NCI-H2107 (cell line): ENCODE measurements around the gene UVRAG.
"Not testable (repeated sequence)": the region's sequence is repeated elsewhere in the genome, so short reads cannot be mapped to it uniquely, and the experiment has no call there.

Experiments used
- DNase-seq: peaks from one replicate; lab custom pipeline; 2025; lab: John Stamatoyannopoulos, UW

UVRAG gene

DNA sequence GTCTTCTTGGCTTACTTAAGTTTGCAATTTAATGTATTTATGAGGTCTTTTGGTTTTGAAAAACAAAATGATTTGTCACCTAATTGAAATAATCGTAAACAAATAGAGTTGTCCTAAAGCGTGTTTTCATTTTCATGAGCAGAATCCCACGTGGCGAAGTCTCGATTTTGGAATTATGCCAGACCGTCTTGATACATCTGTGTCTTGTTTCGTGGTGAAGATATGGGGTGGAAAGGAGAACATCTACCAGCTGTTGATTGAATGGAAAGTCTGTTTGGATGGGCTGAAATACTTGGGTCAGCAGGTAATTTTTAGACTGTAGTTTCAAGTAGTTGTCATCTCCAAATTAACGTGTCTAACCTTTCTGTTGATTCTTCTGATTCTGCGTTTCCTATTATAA is 64.7 kb downstream of the UVRAG start:
- no peak for DNase-seq

DNA sequence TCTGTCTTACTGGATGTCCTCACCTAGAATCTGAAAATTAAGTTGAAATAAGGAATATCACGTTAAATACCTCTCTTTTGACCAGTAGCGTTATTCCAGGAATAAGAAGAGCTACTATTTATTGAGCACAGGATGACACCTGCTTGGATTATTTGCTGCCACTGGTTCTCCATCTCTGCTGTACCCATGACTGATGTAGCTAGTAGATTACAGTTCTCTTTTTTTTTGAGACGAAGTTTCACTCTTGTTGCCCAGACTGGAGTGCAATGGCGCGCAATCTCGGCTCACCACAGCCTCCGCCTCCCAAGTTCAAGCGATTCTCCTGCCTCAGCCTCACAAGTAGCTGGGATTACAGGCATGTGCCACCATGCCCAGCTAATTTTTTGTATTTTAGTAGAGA is 65.3 kb downstream of the UVRAG start:
- DNase-seq, result not testable (repeated sequence)

DNA sequence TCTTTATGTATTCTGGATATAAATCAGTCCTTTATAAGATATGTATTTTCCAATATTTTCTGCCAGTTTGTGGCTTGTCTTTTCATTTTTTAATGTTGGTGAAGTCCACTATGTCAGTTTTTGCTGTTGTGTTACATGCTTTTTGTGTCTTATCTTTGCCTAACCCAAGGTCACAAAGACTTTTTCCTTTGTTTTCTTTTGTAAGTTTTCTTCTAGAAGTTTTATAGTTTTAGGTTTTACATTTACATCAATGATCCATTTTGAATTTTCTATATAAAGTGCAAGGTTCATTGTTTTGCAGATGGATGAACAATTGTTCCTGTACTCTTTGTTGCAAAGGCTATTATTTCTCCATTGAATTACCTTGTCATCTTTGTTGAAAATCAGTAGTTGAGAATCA is 69.3 kb downstream of the UVRAG start:
- DNase-seq, result no peak

DNA sequence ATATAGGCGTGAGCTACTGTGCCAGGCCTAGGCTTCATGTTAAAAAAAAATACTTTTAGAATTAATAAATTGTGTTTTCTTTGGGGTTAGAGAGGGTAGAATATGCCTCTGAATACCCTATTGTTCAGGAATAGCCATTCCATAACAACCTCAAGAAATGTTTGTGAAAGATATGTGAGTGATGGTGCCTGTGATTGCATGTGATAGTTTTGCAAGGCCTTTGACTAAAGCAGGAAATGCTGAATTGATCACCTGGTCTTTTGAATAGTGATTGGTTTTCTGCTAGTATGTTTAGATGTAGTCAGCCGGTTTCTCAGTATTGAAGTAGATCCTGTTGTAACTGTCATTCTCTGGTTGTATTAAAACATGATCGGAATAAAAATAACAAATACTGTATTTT is 73.4 kb downstream of the UVRAG start:
- no peak for DNase-seq

DNA sequence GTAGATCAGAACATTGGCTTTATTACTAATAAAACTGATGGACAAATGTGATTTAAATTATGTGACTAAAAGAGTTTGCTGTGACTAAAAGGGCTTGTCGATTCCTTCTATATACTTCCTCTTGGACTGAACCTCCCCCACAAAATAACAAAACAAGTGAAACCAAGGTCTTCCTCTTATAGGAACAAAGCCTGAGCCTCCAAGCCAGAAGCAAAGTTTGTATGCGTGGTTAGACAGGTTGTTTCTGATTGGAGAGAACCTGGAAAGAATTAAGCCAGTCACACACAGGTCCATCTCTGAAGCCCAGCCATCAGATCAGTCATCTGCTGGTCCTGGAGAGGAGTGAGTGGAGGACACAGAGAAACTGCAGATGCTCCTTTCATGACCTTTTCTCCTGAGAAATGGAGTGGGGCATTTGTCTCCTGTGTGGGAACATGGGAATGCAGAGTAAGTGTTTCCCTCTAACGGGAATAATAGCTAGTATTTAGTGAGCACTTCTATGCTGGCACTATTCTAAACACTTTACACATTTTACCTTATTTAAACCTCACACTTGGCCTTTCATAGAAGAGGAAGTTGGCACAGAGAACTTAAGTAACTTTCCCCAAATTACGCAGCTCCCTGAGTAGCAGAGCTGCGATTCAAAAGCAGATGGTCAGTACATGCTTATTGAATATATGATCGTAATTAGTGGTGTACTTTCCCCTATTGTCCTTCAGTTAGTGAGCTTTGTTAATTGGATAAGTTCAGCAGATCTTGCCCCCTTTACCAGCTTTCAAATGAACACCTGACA is 77.1 kb downstream of the UVRAG start:
- DNase-seq, result no peak

DNA sequence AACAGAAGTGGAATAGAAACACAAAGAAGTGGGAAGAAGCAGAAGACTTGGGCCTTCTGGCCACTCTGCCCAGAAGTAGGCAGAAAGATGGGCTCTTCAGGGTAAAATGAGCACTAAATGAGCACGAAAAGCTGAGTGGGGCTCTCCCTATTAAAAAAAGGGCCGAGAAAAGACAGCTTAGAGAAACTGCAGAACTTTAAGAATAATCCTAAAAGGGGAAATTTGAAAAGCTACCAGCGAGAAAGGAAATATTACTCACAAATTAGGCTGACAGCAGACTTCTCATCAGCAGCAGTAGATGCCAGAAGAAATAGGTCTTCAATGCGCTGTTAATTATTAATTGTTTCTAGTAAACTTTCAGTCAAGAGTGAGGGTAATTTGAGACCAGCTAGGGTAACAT is 78.2 kb downstream of the UVRAG start:
- no peak for DNase-seq

DNA sequence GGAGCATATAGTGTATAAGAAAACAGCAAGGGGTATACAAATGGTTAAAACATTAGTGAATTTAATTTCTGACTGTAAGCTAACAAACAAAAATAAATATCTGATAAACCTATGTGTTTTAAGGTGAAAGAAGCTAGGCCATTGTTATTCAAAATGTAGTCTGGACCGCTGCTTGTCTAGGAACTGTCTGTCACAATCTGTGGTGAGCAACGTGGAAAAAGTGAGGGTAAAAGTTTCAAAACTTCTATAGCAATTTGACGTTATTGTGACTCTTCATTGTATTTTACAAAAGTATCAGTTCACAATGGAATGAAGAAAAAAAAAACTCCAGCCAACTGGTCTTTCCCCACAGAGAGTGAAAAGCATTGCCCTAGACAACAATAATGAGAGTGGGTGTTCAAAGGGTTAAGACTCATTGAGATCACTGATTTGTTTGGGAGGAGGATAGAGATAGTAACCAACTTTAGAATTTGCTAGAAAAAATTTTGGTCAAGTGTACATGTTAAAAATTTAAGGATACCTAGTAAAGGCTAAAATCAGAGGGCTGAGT is 79.1 kb downstream of the UVRAG start:
- no peak for DNase-seq

DNA sequence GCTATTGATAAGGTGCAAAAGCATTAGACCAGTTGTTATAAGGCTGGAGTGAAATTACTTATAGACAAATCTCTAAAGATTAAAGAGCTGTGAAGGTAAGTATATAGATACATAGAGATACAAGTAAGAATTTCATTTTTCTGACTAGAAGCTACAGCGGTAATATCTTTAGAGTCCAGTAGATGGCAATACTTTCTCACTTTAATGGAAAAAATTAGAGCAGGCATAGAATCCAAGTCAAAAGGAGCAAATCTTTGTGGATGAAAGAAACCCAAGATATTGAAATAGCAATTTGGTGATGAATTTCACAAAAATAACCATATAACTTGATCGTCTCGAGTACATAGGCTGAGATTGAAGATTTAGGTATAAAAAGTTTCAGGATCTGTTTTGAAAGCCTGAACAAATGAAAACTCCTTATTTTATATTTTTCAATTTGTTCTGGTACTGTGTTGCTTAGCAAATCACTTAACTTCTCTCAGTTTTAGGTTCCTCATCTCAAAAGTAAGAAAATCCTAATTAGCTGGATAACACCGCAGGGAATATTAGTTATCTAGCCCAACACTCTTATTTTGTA is 81.9 kb downstream of the UVRAG start:
- no peak for DNase-seq

DNA sequence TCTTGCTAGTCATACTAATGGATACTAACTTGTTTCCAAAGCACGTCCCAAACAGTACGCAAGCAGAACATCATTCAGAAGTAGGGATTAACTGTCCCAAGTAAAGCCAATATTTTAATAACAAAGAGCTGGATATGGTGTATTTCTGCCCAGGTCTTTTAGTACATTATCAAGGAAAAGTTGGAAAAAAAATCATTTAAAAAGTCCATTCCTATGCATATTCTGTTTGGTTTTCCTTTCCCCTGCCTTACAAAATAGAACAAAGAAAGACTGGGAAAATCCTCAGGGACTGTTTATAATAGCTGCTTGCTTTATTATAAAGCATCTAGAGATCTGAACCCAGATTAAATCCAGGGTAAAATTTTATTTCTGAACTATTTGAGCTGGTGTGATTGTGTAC is 83.9 kb downstream of the UVRAG start:
- DNase-seq, result no peak

DNA sequence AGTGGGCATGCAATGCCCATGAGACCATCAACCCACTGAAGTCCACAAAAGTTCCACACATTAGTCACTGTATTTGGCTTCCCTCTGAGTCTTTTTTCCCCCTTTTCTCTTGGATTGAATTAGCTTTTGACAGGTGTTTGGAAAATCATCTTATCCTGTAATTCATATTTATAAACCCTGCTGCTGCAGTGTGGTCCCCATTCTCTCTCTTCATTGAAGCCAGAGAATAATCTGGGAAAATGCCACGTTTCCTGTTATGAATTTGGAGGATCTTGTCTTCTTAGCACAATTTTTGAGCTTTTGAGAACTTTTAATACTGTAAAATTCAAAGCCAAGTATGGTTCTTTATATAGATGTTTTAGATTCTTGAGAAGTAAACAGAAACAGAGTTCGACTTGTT is 84.8 kb downstream of the UVRAG start:
- no peak for DNase-seq

DNA sequence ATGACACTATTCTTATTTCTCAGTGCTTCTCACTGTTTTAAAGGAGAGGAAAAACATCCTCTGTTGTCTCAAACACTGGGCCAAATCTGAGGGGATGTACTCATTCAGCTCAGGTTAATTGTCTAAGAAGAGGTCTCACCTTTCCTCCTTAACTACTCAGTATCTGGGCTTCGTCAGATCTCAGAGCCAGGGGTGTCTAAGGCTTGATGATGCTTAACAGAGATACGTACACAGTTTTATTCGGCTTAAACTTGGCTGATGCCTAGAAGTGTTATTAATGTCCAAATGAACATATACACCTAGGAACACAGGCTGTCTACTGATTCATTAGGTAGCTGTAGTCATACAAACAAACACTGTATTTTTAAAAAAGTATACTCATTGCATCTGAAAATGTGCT is 85.8 kb downstream of the UVRAG start:
- DNase-seq, result no peak

DNA sequence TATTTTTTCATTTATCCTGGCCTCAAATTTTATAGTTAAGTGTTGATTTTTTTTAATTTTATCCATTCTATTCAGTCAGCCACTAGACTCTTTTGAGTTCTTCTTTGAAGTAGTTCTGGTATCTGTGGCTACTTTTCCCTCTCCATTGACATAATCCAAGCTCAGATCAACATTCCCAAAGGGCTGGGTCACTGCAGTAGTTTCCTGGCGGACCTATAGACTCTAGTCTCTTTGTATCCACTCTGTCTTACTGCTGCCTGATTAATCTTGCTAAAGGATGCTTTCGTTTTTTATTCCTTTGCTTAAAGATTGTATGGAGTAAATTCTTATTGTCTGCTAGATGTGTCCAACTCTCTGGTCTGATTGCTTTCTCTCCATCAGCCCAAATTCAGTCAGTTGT is 87.6 kb downstream of the UVRAG start:
- DNase-seq, result no peak

DNA sequence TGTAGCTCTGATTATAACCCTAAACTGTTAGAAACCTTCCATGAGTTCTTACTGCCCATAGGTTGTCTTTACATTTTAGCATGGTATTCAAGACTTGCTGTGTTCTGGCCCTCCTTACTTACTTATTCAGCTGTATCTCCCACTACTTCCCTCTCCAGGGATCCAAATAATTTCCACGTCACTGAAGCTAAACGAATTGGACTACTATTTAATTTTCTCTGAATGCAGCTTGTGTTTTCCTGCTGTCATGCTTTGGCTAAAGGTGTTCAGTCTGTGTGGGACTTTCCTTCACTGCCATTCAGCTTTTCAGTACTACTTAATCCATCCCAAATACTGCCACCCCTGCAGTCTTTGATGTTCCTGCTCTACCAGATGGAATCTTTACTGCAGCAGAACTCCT is 88.3 kb downstream of the UVRAG start:
- DNase-seq, result no peak

DNA sequence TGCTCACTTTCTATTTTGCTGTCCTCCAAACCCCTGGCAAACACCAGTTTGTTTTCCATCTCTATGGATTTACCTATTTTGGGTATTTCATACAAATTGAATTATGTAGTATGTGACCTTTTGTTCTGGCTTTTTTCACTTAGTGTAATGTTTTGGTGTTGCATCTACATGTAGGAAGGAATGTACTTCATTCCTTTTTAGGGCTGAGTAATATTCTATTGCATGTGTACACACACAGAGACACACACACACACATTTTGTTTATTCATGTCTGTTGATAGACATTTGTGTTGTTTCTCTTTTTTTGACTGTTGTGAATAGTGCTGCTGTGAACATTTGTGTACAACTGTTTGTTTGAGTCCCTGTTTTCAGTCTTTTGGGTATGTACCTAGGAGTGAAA is 90.4 kb downstream of the UVRAG start:
- no peak for DNase-seq

DNA sequence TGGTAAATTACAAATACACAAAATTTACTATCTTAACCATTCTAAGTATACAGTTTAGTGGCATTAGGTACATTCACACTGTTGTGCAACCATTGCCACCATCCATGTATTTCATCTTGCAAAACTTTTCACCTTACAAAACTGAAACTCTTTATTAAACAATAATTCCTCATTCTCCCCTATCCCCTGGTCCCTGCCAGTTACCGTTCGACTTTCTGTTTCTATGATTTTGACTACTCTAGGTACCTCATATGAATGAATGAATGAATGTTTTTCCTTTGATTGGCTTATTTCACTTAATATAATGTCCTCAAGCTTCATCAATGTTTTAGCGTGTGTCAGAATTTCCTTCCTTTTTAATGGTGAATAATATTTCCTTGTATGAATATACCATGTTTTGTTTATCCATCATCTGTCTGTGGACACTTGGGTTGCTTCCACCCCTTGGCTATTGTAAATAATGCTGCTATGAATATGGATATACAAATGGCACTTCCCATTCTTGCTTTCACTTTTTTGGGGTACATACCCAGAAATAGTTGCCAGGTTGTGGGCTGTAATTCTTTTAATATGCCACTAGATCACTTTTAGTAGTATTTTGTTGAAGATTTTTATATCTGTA is 93.0 kb downstream of the UVRAG start:
- no peak for DNase-seq

DNA sequence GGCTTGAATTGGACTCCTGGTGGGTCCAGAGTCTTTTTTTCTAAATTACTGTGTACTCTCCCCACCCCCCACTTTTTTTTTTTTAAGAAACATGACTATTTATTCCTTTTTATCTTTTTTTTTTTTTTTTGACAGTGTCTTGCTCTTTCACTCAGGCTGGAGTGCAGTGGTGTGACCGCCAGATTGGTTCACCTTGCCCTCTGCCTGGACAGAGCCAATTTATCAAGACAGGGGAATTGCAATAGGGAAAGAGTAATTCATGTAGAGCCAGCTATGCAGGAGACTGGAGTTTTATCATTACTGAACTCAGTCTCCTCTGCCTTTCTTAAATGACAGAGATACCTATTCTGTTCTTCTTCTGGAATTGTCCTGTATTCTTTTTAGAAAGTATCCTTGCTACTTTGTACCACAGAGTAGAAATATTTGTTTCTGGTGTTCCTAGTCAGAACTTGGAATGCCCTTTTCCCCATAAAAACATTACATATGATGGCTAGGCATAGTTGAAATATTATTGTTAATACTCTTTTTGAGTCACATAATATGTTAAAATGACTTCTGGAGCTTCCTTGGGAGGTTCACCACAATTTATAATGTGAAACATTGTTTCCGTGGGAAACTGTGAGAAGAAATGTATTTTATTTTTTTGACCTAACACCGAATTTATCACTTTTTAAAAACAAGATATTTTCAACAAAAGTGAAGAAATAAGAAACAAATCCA is 95.6 kb downstream of the UVRAG start:
- no peak for DNase-seq

DNA sequence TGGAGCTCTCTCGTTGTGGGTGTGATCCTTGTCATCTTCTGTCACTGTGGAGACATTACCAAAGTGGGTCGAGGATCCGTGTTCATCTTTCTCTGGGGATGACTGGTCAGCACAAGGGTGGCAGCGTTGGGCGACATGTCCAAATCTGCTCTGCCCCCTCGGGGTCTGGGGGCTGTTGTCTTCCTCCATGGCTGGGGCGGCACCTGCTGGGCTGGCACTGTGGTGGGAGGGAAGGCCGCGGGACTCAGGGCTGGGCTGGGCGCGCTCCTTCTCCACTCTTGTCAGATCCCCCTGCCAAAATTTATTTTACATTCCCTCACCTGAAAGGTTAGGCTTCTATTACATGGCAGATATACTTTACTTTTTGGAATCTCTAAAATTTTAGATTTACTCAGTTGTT is 96.4 kb downstream of the UVRAG start:
- DNase-seq, result no peak

DNA sequence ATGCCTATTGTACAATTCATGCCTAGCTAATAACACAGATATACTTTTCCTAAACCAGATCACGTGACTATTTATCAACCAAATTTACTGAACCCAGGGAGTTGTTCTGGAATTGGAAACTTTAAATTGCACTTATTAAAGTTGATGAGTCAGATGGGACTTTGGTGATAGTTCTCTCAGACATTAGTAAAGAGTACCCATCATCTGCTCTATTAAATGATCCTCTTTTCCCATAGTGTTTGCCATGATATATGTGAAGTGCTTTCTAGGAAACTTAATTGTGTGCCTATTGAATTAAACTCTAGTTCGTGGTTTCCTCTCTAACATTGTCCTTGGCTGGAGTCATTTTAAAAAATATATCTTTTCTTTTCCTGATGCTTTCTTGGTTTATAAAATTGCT is 99.0 kb downstream of the UVRAG start:
- DNase-seq, result no peak

DNA sequence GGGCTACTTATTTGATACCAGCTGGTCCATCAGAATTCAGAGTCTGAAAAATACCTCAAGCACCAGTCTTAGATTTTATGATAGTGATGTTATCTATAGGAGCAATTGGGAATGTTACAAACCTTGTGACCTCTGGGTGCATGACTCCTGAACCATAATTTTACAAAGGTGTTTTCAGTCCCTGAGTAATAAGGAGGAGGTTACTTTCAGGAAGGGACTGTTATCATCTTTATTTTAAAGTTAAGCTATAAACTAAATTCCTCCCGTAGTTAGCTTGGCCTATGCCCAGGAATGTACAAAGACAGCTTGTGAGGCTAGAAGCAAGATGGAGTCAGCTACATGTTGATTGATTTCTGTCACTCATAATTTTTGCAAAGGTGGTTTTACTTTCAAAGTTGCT is 101.9 kb downstream of the UVRAG start:
- DNase-seq, result no peak

DNA sequence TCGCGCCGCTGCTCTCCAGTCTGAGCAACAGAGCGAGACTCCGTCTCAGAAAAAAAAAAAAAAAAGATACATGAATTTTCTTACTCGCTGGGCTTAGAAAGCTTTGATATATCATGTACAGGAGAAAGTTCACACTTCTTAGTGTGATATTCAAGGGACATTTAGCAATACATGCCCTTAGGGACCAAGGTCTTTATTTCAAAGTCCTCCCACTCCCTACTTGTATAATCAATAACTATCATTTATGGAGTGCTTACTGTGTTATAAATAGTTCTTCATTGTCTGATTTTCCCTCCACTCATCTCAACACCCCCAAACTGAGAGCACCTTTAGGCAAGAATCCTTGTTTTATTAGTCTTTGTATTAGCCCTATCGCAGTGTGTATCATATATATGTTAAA is 103.3 kb downstream of the UVRAG start:
- no peak for DNase-seq

DNA sequence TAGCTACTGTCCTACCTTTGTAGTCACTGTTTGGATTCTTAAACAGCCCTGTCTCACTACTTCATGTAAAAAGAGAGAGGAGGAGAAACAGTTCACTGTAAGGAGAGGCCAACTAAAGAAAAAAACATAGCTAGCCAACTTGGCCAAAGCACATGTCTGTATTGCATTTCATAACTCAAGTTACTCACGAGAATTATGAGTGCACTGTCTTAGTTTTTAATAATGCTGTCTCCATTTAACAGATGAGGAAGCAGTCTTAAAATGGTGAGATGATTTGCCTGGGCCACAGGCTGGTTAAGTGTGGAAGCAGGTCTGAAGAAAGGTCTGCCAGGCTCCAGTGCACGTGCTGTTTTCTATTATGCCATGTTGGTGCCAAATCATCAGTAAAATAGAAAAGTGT is 104.5 kb downstream of the UVRAG start:
- DNase-seq, result no peak

DNA sequence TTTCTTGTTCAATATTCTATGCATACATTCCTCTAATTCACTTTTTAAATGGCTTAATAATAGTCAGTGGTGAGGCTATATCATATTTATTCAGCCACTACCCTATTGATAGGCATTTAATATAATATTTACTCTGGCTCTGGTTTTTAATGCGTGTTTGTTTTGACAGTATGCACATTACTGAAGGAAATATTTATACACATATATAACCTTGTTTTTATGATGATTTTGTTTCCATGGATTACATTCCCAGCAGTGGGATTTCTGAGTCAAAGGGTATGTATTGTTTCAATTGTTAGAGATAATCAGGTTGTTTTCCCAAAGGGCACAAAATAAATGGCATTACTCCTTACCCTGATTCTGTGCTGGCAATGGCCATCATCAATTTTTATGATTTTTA is 105.8 kb downstream of the UVRAG start:
- no peak for DNase-seq

DNA sequence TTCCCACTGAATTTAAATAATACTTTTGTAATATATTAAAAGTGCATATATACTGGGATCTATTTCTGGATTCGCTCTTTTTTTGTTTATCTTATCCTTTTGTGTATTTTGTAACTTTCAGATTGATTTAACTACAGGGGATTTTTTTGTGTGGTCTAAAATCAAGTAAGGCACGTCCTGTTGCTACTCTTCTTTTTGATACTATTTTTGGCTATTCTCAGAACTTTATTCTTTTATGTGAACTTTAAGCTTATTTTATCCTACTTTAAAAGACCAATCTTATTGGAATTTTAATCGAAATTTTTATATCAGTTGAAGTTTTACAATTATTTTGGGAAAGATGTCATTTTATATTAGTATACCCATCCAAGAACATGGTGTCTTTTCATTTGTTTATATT is 106.8 kb downstream of the UVRAG start:
- DNase-seq, result no peak
